ENCODE results near the gene GPHN.
"Not testable (repeated sequence)": the region's sequence is repeated elsewhere in the genome, so short reads cannot be mapped to it uniquely, and the experiment has no call there.

The GPHN gene

DNA sequence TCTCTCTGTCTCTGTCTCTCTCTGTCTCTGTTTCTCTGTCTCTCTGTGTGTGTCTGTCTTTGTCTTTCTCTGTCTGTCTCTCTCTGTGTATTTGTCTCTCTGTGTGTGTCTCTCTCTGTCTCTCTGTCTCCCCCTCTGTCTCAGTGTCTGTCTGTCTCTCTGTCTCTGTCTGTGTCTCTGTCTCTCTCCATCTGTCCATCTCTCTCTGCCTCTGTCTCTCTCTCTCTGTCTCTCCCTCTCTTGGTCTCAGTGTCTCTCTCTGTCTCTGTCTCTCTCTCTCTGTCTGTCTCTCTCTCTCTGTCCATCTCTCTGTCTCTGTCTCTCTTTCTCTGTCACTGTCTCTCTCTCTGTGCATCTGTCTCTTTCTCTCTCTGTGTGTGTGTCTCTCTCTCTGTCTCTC lies 537.5 kb downstream of the GPHN start:
- no peak for TF ChIP-seq TAF1 (IDR thresholded peaks at IDR 0.05; ENCODE audit: borderline replicate concordance, low read depth, low read length)
- no peak for TF ChIP-seq POLR2A (IDR thresholded peaks at IDR 0.05; ENCODE audit: low read depth, low read length)
- TF ChIP-seq POLR2AphosphoS5 (IDR thresholded peaks at IDR 0.05; ENCODE audit: low read depth, low read length), result no peak
- DNase-seq (ENCODE audit: insufficient read length), result no peak
- no peak for FAIRE-seq

DNA sequence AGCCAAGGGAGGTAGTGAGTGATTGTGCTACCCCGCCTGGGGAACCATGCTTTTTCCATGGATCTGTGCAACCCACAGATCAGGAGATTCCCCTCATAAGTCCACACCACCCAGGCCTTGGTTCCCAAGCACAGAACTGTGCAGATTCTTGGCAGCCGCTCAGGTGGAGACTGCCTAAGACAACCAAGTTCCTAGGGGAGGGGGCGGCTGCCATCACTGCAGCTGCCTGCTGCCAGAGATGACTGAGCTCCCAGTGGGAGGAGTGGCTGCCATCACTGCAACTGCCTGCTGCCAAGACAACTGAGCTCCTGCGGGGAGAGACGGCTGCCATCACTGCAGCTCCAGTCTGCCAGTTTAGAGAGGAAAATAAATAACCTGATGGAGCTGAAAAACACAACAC lies 542.9 kb downstream of the GPHN start:
- no peak for DNase-seq (ENCODE audit: insufficient read length)
- no peak for FAIRE-seq
- TF ChIP-seq POLR2A (IDR thresholded peaks at IDR 0.05; ENCODE audit: low read depth, low read length), result no peak
- no peak for TF ChIP-seq POLR2AphosphoS5 (IDR thresholded peaks at IDR 0.05; ENCODE audit: low read depth, low read length)
- no peak for TF ChIP-seq TAF1 (IDR thresholded peaks at IDR 0.05; ENCODE audit: borderline replicate concordance, low read depth, low read length)

DNA sequence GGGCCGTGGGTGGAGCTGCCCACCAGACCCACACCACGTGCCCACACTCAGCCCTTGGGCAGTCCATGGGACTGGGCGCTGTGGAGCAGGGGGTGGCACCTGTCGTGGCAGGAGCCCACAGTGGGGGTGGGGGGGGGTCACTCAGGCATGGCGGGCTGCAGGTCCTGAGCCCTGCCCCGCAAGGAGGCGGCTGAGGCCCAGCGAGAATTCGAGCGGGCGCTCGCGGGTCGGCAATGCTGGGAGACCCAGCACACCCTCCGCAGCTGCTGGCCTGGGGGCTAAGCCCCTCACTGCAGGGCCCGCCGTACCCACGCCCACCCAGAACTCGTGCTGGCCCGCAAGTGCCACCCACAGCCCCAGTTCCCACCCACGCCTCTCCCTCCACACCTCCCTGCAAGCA lies 548.7 kb downstream of the GPHN start:
- no peak for TF ChIP-seq TAF1 (IDR thresholded peaks at IDR 0.05; ENCODE audit: borderline replicate concordance, low read depth, low read length)
- TF ChIP-seq POLR2A (IDR thresholded peaks at IDR 0.05; ENCODE audit: low read depth, low read length), result no peak
- TF ChIP-seq POLR2AphosphoS5 (IDR thresholded peaks at IDR 0.05; ENCODE audit: low read depth, low read length), result no peak
- DNase-seq (ENCODE audit: insufficient read length) (no peak), FAIRE-seq (no peak)

DNA sequence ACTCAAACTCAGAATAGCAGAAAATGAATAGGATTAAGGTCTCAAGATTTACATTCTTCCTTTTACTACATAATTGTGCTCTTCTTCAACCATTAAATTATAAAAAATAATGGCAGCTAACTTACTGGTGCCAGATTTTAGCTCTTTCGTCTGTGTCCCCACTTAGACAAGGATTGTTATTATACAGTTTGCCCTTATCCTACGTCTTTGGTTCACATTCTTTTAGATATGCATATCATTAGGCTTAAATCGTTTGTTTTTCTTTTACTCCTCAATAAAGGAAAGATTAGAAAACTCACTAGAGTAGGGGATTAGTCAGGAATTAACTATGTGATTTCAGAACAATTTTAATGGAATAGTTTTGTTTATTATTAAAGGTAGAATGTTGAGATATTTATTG lies 551.6 kb downstream of the GPHN start:
- no peak for DNase-seq (ENCODE audit: insufficient read length)
- TF ChIP-seq TAF1 (IDR thresholded peaks at IDR 0.05; ENCODE audit: borderline replicate concordance, low read depth, low read length) (no peak), POLR2AphosphoS5 (IDR thresholded peaks at IDR 0.05; ENCODE audit: low read depth, low read length) (no peak), POLR2A (IDR thresholded peaks at IDR 0.05; ENCODE audit: low read depth, low read length) (no peak)
- FAIRE-seq, result no peak

DNA sequence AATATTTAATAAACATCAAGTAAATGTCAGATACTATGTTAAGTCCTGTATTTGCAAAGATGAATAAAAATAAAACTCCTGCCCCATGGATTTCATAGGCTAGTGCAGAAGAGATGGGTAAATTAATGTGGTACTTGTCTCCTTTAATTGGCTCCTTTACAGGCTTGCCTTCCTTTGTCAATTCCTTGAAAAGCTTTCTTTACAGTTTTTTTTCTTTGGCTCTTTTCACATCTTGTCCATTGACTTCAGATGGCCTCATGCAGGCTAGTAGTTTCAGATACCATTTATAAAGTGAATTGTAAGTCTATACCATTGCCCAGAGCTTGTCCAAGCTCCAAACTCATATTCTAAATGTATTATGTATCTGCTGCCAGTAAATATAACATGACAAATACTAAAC lies 552.6 kb downstream of the GPHN start:
- no peak for FAIRE-seq
- no peak for DNase-seq (ENCODE audit: insufficient read length)
- TF ChIP-seq TAF1 (IDR thresholded peaks at IDR 0.05; ENCODE audit: borderline replicate concordance, low read depth, low read length) (no peak), POLR2AphosphoS5 (IDR thresholded peaks at IDR 0.05; ENCODE audit: low read depth, low read length) (no peak), POLR2A (IDR thresholded peaks at IDR 0.05; ENCODE audit: low read depth, low read length) (no peak)

- not testable (repeated sequence) for FAIRE-seq; DNase-seq (ENCODE audit: insufficient read length)
Measured at GRCh38 chr14:67067070-67067814, 559.3 kb downstream of the GPHN start.

DNA sequence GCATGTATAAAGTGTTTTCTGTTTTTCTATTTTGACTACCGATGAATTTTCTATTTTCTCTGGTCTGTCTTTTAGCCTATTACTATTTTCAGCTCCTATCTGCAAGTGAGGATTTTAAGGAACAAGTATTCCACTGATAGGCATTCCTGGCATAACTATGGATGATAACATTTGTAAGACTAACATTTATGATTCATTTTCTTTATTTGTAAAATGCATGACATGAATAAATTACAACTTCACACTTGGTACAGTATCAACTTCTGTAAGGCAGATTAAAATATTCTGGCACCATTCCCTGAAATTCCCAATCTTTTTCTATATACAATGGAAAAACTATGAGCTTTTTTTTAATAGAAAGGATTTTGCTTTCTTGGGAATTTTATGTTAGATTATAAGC lies 560.3 kb downstream of the GPHN start:
- no peak for DNase-seq (ENCODE audit: insufficient read length)
- no peak for TF ChIP-seq POLR2A (IDR thresholded peaks at IDR 0.05; ENCODE audit: low read depth, low read length)
- no peak for TF ChIP-seq TAF1 (IDR thresholded peaks at IDR 0.05; ENCODE audit: borderline replicate concordance, low read depth, low read length)
- TF ChIP-seq POLR2AphosphoS5 (IDR thresholded peaks at IDR 0.05; ENCODE audit: low read depth, low read length), result no peak
- no peak for FAIRE-seq

DNA sequence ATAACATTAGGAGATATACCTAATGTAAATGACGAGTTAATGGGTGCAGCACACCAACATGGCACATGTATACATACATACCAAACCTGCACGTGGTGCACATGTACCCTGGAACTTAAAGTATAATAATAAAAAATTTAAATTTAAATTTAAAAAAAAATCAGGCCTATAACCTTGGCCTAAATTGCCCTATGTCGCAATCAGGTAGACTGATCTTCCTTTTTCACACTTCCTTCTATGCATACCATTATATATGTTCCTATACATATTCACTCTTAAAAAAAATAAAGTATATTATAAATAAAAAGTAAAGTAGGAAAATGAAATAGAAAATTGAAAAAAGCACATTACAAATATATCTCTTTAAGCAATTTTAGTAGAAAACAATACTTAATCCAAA lies 563.6 kb downstream of the GPHN start:
- DNase-seq (ENCODE audit: insufficient read length), result no peak
- TF ChIP-seq POLR2AphosphoS5 (IDR thresholded peaks at IDR 0.05; ENCODE audit: low read depth, low read length) (no peak), POLR2A (IDR thresholded peaks at IDR 0.05; ENCODE audit: low read depth, low read length) (no peak), TAF1 (IDR thresholded peaks at IDR 0.05; ENCODE audit: borderline replicate concordance, low read depth, low read length) (no peak)
- FAIRE-seq, result no peak

GRCh38 chr14:67077921-67078320 lies 570.0 kb downstream of the GPHN start:
- DNase-seq (ENCODE audit: insufficient read length) (no peak), FAIRE-seq (no peak)
- TF ChIP-seq POLR2AphosphoS5 (IDR thresholded peaks at IDR 0.05; ENCODE audit: low read depth, low read length), result no peak
- TF ChIP-seq TAF1 (IDR thresholded peaks at IDR 0.05; ENCODE audit: borderline replicate concordance, low read depth, low read length), result no peak
- TF ChIP-seq POLR2A (IDR thresholded peaks at IDR 0.05; ENCODE audit: low read depth, low read length), result no peak

DNA sequence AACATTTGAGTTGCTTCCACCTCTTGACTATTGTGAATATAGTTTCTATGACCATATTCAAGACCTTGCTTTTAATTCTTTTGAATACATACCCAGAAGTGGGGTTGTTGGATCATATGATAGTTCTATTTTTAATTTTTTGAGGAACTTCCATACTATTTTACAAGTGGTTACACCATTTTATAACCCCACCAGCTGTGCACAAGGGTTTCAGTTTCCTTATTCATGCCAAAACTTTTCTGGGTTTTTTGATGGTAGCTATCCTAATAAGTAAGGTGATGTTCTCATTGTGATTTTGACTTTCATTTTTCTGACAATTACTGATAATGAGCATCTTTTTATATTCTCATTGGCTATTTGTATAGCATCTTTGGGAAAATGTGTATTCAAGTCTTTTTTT lies 571.9 kb downstream of the GPHN start:
- TF ChIP-seq POLR2AphosphoS5 (IDR thresholded peaks at IDR 0.05; ENCODE audit: low read depth, low read length) (no peak), TAF1 (IDR thresholded peaks at IDR 0.05; ENCODE audit: borderline replicate concordance, low read depth, low read length) (no peak), POLR2A (IDR thresholded peaks at IDR 0.05; ENCODE audit: low read depth, low read length) (no peak)
- no peak for DNase-seq (ENCODE audit: insufficient read length)
- no peak for FAIRE-seq

GRCh38 chr14:67108230-67108629 lies 600.3 kb downstream of the GPHN start:
- FAIRE-seq, result no peak
- no peak for TF ChIP-seq POLR2A (IDR thresholded peaks at IDR 0.05; ENCODE audit: low read depth, low read length)
- no peak for TF ChIP-seq TAF1 (IDR thresholded peaks at IDR 0.05; ENCODE audit: borderline replicate concordance, low read depth, low read length)
- TF ChIP-seq POLR2AphosphoS5 (IDR thresholded peaks at IDR 0.05; ENCODE audit: low read depth, low read length), result no peak
- no peak for DNase-seq (ENCODE audit: insufficient read length)

DNA sequence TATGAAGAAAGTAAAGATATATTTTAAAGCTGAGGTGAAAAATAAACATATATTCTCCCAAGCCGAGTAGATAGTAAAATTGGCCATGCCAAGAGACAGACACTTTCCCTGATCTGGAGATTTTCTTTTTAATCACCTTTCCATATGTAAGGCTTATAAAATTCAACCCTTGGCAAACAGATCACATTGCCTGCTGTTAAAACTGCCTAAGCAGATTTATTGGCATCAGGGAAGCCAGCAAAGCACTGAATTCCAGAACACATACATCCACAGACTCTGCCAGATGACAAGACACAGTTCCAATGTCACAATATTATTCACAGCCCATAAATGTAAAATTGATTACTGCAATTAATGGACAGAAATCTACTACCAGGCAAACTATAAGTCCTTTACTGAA lies 603.1 kb downstream of the GPHN start:
- DNase-seq (ENCODE audit: insufficient read length) (no peak), FAIRE-seq (no peak)
- TF ChIP-seq TAF1 (IDR thresholded peaks at IDR 0.05; ENCODE audit: borderline replicate concordance, low read depth, low read length), result no peak
- TF ChIP-seq POLR2AphosphoS5 (IDR thresholded peaks at IDR 0.05; ENCODE audit: low read depth, low read length), result no peak
- no peak for TF ChIP-seq POLR2A (IDR thresholded peaks at IDR 0.05; ENCODE audit: low read depth, low read length)

- TF ChIP-seq POLR2A (IDR thresholded peaks at IDR 0.05; ENCODE audit: low read depth, low read length) (no peak), TAF1 (IDR thresholded peaks at IDR 0.05; ENCODE audit: borderline replicate concordance, low read depth, low read length) (no peak), POLR2AphosphoS5 (IDR thresholded peaks at IDR 0.05; ENCODE audit: low read depth, low read length) (no peak)
- no peak for DNase-seq (ENCODE audit: insufficient read length)
- no peak for FAIRE-seq
Measured at GRCh38 chr14:67112344-67112743, 604.4 kb downstream of the GPHN start.
